ENCODE measurements around the gene SMYD4. TPM values are rescaled to one million over a fixed set of nuclear protein-coding genes. Genes with fewer than 3 reads are reported as not detected.

Gene SMYD4
- total and polyA plus RNA-seq, 9 of the 15 experiments (the other 6 are each of a cell fraction or from before 2014, with no cell fraction given), result 1.3 to 10.2 (median 6.7) TPM

DNA sequence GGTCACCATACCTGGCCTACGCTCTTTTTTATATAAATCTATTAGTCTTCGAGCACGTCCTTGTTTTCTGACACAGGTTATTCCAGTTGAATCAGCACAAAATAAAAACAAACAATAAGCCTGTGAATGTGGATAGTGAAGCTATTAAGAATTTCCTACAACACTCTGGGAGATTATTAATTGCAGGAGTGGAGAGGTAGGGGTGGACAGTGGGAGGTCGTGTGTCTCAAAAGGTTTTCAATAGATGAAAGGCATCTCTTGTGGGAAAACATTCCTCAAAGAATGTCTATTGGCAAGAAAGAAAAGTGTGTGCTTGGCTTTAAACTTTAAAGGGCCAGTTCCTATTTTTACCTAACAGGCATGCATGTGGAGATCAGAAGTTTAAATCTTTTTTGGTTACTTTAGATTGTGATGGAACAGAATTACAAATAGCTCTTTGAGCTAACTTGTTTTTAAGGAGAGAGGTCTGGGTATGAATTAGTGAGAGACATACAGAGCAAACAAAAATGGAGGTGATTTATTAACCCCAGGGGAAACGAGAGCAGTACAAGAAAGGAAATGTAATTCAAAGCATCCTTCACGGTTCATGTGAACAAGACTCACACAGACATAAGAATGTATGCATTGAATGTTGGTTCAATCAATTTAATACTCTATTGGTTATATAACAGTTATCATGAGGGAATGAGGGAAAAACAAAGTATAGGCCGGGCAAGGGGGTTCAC is 9.0 kb downstream of the SMYD4 start:
- DNase-seq (ENCODE audit: extremely low read depth in 1 of 4, low spot score in 3 of 4) (no peak), ATAC-seq (no peak), FAIRE-seq (no peak)
- H3K4me3 ChIP-seq, result no peak overlapping the region
- no TSS peak for BruUV-seq (replicated peaks)
- POLR2A ChIA-PET, result interaction anchor here (1.0 kb wide), 1 partner anchor 9 kb away, joined by 4 read pairs; the partner anchor contains the start of genes RPA1 and SMYD4
- no peak overlapping the region for H3K27ac ChIP-seq (ENCODE audit: extremely low read depth, low read depth, low read length)
- no peaks in the 10 kb centered on the region for H3K9me3 ChIP-seq (replicated peaks; ENCODE audit: control insufficient read depth, insufficient read depth, low read depth, low read length)
- no peaks in the 10 kb centered on the region for H3K27me3 ChIP-seq (ENCODE audit: control insufficient read depth in 2 of 2, insufficient read depth in 2 of 2, low read length in 2 of 2)
- TF ChIP-seq STAT6 (CRISPR knock-in tag; IDR thresholded peaks at IDR 0.05) (no peak), CREB3 (tag; conservative IDR thresholded peaks at IDR 0.05; ENCODE audit: low read depth) (no peak), ZKSCAN8 (CRISPR knock-in tag; IDR thresholded peaks at IDR 0.05) (no peak), YBX1 (IDR thresholded peaks at IDR 0.05) (no peak), ZNF778 (CRISPR knock-in tag; IDR thresholded peaks at IDR 0.05) (no peak), MAFK (IDR thresholded peaks at IDR 0.05; ENCODE audit: low read length) (no peak), OTX1 (CRISPR knock-in tag; IDR thresholded peaks at IDR 0.05) (no peak)
- no peaks in the 10 kb centered on the region for H4K20me1 ChIP-seq (replicated peaks; ENCODE audit: control insufficient read depth, insufficient read depth, low read length)
- H3K79me2 ChIP-seq (ENCODE audit: control insufficient read depth, insufficient read depth, low read length), result no peaks in the 10 kb centered on the region
- no peaks in the 10 kb centered on the region; a peak in 1 of 5 replicates for H3K4me1 ChIP-seq (replicated peaks in 1 of 2; ENCODE audit: control insufficient read depth in 2 of 2, insufficient read depth in 2 of 2, low read length in 2 of 2)
- H3K4me2 ChIP-seq (ENCODE audit: insufficient read depth, low read length), result no peak overlapping the region
- H3K36me3 ChIP-seq (ENCODE audit: control insufficient read depth, insufficient read depth, low read length), result peaks cover 26% of the 10 kb centered on the region; the same call in 1 of the 3 replicates
- no peaks in the 10 kb centered on the region for H3K9me1 ChIP-seq (ENCODE audit: control insufficient read depth, insufficient read depth, low read length)
- H2AFZ ChIP-seq (ENCODE audit: low read depth, low read length), result no peak overlapping the region
- in situ Hi-C loops (cut with MboI), result no loop called here
- intact Hi-C loops (cut with micrococcal nuclease), result no loop called here
- H3K9ac ChIP-seq (ENCODE audit: insufficient read depth in 1 of 2, low read depth in 2 of 2, low read length in 2 of 2), result no peak overlapping the region
- WGBS (ENCODE audit: insufficient coverage, low coverage, missing lambda C conversion rate), result 72% methylated on average over 7 of the region's 7 CpGs
- CTCF ChIA-PET (ENCODE audit: low intra/inter-chr PET ratio), result no interaction called here

Measured in K562 (cell line).